Measurements from ENCODE around the gene MAGEF1. TPM values are rescaled to one million over a fixed set of nuclear protein-coding genes. Genes with fewer than 3 reads are reported as not detected.

MAGEF1 gene
- total RNA-seq, 2 experiments from 2014 or later = 5.8 to 6.1 TPM

- H3K4me1 Mint-ChIP-seq (ENCODE audit: low read depth) = no peaks in the 10 kb centered on the region
- CTCF ChIA-PET = interaction anchor here (0.6 to 1.4 kb wide), 2 partner anchors 181 to 737 kb away, joined by 3 to 5 read pairs; no protein-coding TSS in a partner anchor
- intact Hi-C loops (cut with DNase I, micrococcal nuclease) = no loop called here
- Histone ChIP-seq H3K4me1 (ENCODE audit: insufficient read depth, low read length) (no peaks in the 10 kb centered on the region), H3K4me3 (ENCODE audit: low read length) (no peak overlapping the region), H3K36me3 (ENCODE audit: insufficient read depth, low read length) (no peaks in the 10 kb centered on the region), H3K9me3 (ENCODE audit: control insufficient read depth in 1 of 2, insufficient read depth in 1 of 2, low read length in 2 of 2) (no peaks in the 10 kb centered on the region), H3K27ac (ENCODE audit: low read depth in 1 of 2, low read length in 2 of 2) (no peak overlapping the region), H3K27me3 (ENCODE audit: control insufficient read depth in 1 of 2, insufficient read depth in 2 of 2, low read length in 2 of 2) (peaks cover 0 to 3% of the 10 kb centered on the region in 2 experiments)
- no peaks in the 10 kb centered on the region for H3K36me3 Mint-ChIP-seq (ENCODE audit: low read depth)
- no peak overlapping the region for H3K27ac Mint-ChIP-seq
- no peaks in the 10 kb centered on the region for H3K9me3 Mint-ChIP-seq
- H3K4me3 Mint-ChIP-seq = no peak overlapping the region
- DNase-seq (no peak), ATAC-seq (ENCODE audit: poor library complexity) (no peak)
- POLR2A ChIA-PET = no interaction called here
- no peak for TF ChIP-seq CTCF (IDR thresholded peaks at IDR 0.05)
- H3K27me3 Mint-ChIP-seq = peaks cover 4% of the 10 kb centered on the region
Measured at GRCh38 chr3:184741798-184742675, 30.2 kb upstream of the MAGEF1 start.

GRCh38 chr3:184741259-184741556 lies 29.3 kb upstream of the MAGEF1 start:
- CTCF ChIA-PET = no interaction called here

GRCh38 chr3:184740509-184741258 lies 28.8 kb upstream of the MAGEF1 start:
- H3K4me1 Mint-ChIP-seq (ENCODE audit: low read depth) = no peaks in the 10 kb centered on the region
- no peak overlapping the region for H3K4me3 Mint-ChIP-seq
- ChIA-PET POLR2A (interaction anchor here (0.6 to 1.3 kb wide), 2 partner anchors 179 to 520 kb away, joined by 3 read pairs; partner anchors contain the start of gene EPHB3), CTCF (no interaction called here)
- Histone ChIP-seq H3K27ac (ENCODE audit: low read depth in 1 of 2, low read length in 2 of 2) (no peak overlapping the region), H3K4me3 (ENCODE audit: low read length) (no peak overlapping the region), H3K27me3 (ENCODE audit: control insufficient read depth in 1 of 2, insufficient read depth in 2 of 2, low read length in 2 of 2) (peaks cover 0 to 3% of the 10 kb centered on the region in 2 experiments), H3K36me3 (ENCODE audit: insufficient read depth, low read length) (no peaks in the 10 kb centered on the region), H3K9me3 (ENCODE audit: control insufficient read depth in 1 of 2, insufficient read depth in 1 of 2, low read length in 2 of 2) (no peaks in the 10 kb centered on the region), H3K4me1 (ENCODE audit: insufficient read depth, low read length) (no peaks in the 10 kb centered on the region)
- no peak for TF ChIP-seq CTCF (IDR thresholded peaks at IDR 0.05)
- intact Hi-C loops (cut with DNase I, micrococcal nuclease) = no loop called here
- no peak for ATAC-seq (ENCODE audit: poor library complexity)
- H3K27ac Mint-ChIP-seq = no peak overlapping the region
- no peaks in the 10 kb centered on the region for H3K9me3 Mint-ChIP-seq
- H3K27me3 Mint-ChIP-seq = peaks cover 4% of the 10 kb centered on the region
- peak in 2 of 14 experiments; percentile 20 to 34 for DNase-seq
- H3K36me3 Mint-ChIP-seq (ENCODE audit: low read depth) = no peaks in the 10 kb centered on the region

More at GRCh38 chr3:184741259-184741556, 29.3 kb upstream of the MAGEF1 start:
- Mint-ChIP-seq H3K27ac (no peak overlapping the region), H3K36me3 (ENCODE audit: low read depth) (no peaks in the 10 kb centered on the region), H3K9me3 (no peaks in the 10 kb centered on the region), H3K27me3 (peaks cover 4% of the 10 kb centered on the region), H3K4me3 (no peak overlapping the region), H3K4me1 (ENCODE audit: low read depth) (no peaks in the 10 kb centered on the region)
- no peak for DNase-seq
- POLR2A ChIA-PET = no interaction called here
- Histone ChIP-seq H3K36me3 (ENCODE audit: insufficient read depth, low read length) (no peaks in the 10 kb centered on the region), H3K9me3 (ENCODE audit: control insufficient read depth in 1 of 2, insufficient read depth in 1 of 2, low read length in 2 of 2) (no peaks in the 10 kb centered on the region), H3K4me3 (ENCODE audit: low read length) (no peak overlapping the region), H3K27ac (ENCODE audit: low read depth in 1 of 2, low read length in 2 of 2) (no peak overlapping the region), H3K4me1 (ENCODE audit: insufficient read depth, low read length) (no peaks in the 10 kb centered on the region), H3K27me3 (ENCODE audit: control insufficient read depth in 1 of 2, insufficient read depth in 2 of 2, low read length in 2 of 2) (peaks cover 0 to 3% of the 10 kb centered on the region in 2 experiments)
- intact Hi-C loops (cut with DNase I, micrococcal nuclease) = no loop called here
- no peak for ATAC-seq (ENCODE audit: poor library complexity)
- TF ChIP-seq CTCF (IDR thresholded peaks at IDR 0.05) = no peak
